ENCODE results near the gene PRDX1.
"Not testable (repeated sequence)": the region's sequence is repeated elsewhere in the genome, so short reads cannot be mapped to it uniquely, and the experiment has no call there.

The PRDX1 gene

DNA sequence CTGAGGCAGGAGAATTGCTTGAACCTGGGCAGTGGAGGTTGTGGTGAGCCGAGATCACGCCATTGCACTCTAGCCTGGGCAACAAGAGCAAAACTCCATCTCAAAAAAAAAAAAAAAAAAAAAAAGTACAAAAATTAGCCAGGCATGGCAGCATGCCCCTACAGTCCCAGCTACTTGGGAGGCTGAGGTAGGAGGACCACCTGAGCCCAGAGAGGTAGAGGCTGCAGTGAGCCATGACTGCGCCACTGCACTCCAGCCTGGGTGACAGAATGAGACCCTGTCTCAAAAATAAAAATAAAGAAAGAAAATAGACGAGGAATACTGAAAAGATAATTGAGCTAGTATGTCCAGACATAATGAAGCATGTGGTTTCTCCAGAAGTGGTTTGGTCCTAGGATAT is 3.3 kb downstream of the PRDX1 start:
- ChIA-PET CTCF (interaction anchor here (0.7 to 4.6 kb wide), 3 partner anchors 25 to 348 kb away, joined by 3 to 30 read pairs (median 6); no protein-coding TSS in a partner anchor), POLR2A (interaction anchor here (0.7 to 1.6 kb wide), 5 partner anchors 18 to 179 kb away, joined by 5 to 8 read pairs (median 6); partner anchors contain the start of genes AKR1A1, CCDC163, MMACHC and NASP)
- H3K4me3 ChIP-seq (ENCODE audit: low read depth, low read length); H3K4me1 ChIP-seq (ENCODE audit: control insufficient read depth, insufficient read depth, low read length); H3K27ac ChIP-seq (ENCODE audit: extremely low read depth, low read depth, low read length); H3K9me3 ChIP-seq (ENCODE audit: control insufficient read depth, insufficient read depth, low read depth, low read length): not testable (repeated sequence)
- H3K36me3 ChIP-seq (ENCODE audit: control insufficient read depth in 2 of 2, insufficient read depth in 1 of 2, low read length in 2 of 2): peaks cover 30 to 61% of the 10 kb centered on the region in 2 experiments
- TF ChIP-seq, protein P1, sequence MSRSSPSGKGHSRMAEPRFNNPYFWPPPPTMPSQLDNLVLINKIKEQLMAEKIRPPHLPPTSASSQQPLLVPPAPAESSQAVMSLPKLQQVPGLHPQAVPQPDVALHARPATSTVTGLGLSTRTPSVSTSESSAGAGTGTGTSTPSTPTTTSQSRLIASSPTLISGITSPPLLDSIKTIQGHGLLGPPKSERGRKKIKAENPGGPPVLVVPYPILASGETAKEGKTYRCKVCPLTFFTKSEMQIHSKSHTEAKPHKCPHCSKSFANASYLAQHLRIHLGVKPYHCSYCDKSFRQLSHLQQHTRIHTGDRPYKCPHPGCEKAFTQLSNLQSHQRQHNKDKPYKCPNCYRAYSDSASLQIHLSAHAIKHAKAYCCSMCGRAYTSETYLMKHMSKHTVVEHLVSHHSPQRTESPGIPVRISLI (tag by site-specific recombination; IDR thresholded peaks at IDR 0.05): peak; percentile 27; the same call in 1 of the 2 replicates
- TF ChIP-seq SP7 (tag by site-specific recombination; IDR thresholded peaks at IDR 0.05): 0 out of 2 replicates have a peak, but pooled peaks have one; percentile 39

DNA sequence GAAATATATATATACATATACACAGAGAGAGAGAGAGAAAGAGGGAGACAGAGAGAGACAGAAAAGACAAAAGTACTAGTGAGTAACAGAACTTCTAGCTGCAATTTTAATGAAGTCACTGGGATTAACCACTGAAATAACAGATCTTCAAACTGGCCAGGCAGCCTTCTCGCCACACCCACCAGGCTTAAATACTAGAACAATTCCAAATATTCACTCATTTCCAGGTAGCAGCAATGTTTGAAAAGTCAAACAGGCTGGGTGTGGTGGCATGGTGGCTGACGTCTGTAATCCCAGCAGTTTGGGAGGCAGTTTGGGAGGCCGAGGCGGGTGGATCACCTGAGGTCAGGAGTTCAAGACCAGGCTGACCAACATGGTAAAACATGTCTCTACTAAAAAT is 5.2 kb downstream of the PRDX1 start:
- Histone ChIP-seq H3K4me3 (ENCODE audit: low read depth, low read length) (no peak overlapping the region), H3K4me1 (ENCODE audit: control insufficient read depth, insufficient read depth, low read length) (no peaks in the 10 kb centered on the region), H3K36me3 (ENCODE audit: control insufficient read depth in 2 of 2, insufficient read depth in 1 of 2, low read length in 2 of 2) (peaks cover 37 to 80% of the 10 kb centered on the region in 2 experiments), H3K9me3 (ENCODE audit: control insufficient read depth, insufficient read depth, low read depth, low read length) (no peaks in the 10 kb centered on the region), H3K27ac (ENCODE audit: extremely low read depth, low read depth, low read length) (no peak overlapping the region)
- POLR2A ChIA-PET: interaction anchor here (0.7 kb wide), 1 partner anchor 67 kb away, joined by 4 read pairs; no protein-coding TSS in a partner anchor
- CTCF ChIA-PET: interaction anchor here (0.6 to 3.2 kb wide), 3 partner anchors 42 to 310 kb away, joined by 3 to 30 read pairs (median 3); no protein-coding TSS in a partner anchor
- TF ChIP-seq ZNF658 (tag by site-specific recombination; IDR thresholded peaks at IDR 0.05): no peak
- no peak for TF ChIP-seq ZNF521 (tag by site-specific recombination; IDR thresholded peaks at IDR 0.05)
- no peak for TF ChIP-seq ZNF157 (tag by site-specific recombination; IDR thresholded peaks at IDR 0.05)
- no peak for TF ChIP-seq ZNF707 (tag by site-specific recombination; IDR thresholded peaks at IDR 0.05)
- no peak for TF ChIP-seq FEZF1 (tag by site-specific recombination; IDR thresholded peaks at IDR 0.05)

GRCh38 chr1:45516036-45516435 is 5.6 kb downstream of the PRDX1 start:
- H3K4me1 ChIP-seq (ENCODE audit: control insufficient read depth, insufficient read depth, low read length): no peaks in the 10 kb centered on the region
- H3K4me3 ChIP-seq (ENCODE audit: low read depth, low read length): no peak overlapping the region
- ChIA-PET CTCF (interaction anchor here (0.6 to 3.2 kb wide), 3 partner anchors 42 to 310 kb away, joined by 3 to 30 read pairs (median 3); no protein-coding TSS in a partner anchor), POLR2A (no interaction called here)
- H3K27ac ChIP-seq (ENCODE audit: extremely low read depth, low read depth, low read length): no peak overlapping the region
- TF ChIP-seq, protein P2, sequence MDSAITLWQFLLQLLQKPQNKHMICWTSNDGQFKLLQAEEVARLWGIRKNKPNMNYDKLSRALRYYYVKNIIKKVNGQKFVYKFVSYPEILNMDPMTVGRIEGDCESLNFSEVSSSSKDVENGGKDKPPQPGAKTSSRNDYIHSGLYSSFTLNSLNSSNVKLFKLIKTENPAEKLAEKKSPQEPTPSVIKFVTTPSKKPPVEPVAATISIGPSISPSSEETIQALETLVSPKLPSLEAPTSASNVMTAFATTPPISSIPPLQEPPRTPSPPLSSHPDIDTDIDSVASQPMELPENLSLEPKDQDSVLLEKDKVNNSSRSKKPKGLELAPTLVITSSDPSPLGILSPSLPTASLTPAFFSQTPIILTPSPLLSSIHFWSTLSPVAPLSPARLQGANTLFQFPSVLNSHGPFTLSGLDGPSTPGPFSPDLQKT (IDR thresholded peaks at IDR 0.05; ENCODE audit: borderline replicate concordance, low read depth, low read length): no peak
- TF ChIP-seq FEZF1 (tag by site-specific recombination; IDR thresholded peaks at IDR 0.05): no peak
- TF ChIP-seq, protein P3, sequence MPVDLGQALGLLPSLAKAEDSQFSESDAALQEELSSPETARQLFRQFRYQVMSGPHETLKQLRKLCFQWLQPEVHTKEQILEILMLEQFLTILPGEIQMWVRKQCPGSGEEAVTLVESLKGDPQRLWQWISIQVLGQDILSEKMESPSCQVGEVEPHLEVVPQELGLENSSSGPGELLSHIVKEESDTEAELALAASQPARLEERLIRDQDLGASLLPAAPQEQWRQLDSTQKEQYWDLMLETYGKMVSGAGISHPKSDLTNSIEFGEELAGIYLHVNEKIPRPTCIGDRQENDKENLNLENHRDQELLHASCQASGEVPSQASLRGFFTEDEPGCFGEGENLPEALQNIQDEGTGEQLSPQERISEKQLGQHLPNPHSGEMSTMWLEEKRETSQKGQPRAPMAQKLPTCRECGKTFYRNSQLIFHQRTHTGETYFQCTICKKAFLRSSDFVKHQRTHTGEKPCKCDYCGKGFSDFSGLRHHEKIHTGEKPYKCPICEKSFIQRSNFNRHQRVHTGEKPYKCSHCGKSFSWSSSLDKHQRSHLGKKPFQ (tag by site-specific recombination; IDR thresholded peaks at IDR 0.05): no peak
- peaks cover 38 to 84% of the 10 kb centered on the region in 2 experiments for H3K36me3 ChIP-seq (ENCODE audit: control insufficient read depth in 2 of 2, insufficient read depth in 1 of 2, low read length in 2 of 2)
- H3K9me3 ChIP-seq (ENCODE audit: control insufficient read depth, insufficient read depth, low read depth, low read length): no peaks in the 10 kb centered on the region

GRCh38 chr1:45513532-45514260 is 8.0 kb downstream of the PRDX1 start:
- CTCF ChIA-PET: interaction anchor here (1.5 to 4.2 kb wide), 6 partner anchors 13 to 93 kb away, joined by 3 to 90 read pairs (median 8); partner anchors contain the start of genes AKR1A1, CCDC163 and MMACHC
- H3K36me3 ChIP-seq (ENCODE audit: control insufficient read depth in 2 of 2, insufficient read depth in 1 of 2, low read length in 2 of 2): peaks cover 52 to 98% of the 10 kb centered on the region in 2 experiments
- POLR2A ChIA-PET: interaction anchor here (3.4 to 7.0 kb wide), 2 partner anchors 8 to 56 kb away, joined by 15 to 66 read pairs; partner anchors contain the start of gene PRDX1
- not testable (repeated sequence) for H3K9me3 ChIP-seq (ENCODE audit: control insufficient read depth, insufficient read depth, low read depth, low read length); H3K4me3 ChIP-seq (ENCODE audit: low read depth, low read length); H3K4me1 ChIP-seq (ENCODE audit: control insufficient read depth, insufficient read depth, low read length); H3K27ac ChIP-seq (ENCODE audit: extremely low read depth, low read depth, low read length)

Measured in HEK293 (cell line).